SIG-M5 treated with dmso at 0.1 percent for 504 hours (cell line): Measurements from ENCODE around the gene SH3BGRL2.
"Not testable (repeated sequence)": the region's sequence is repeated elsewhere in the genome, so short reads cannot be mapped to it uniquely, and the experiment has no call there.

Source experiments
- DNase-seq: peaks from one replicate; lab custom pipeline; 2025; ENCODE audit not compliant: unreplicated experiment; lab: John Stamatoyannopoulos, UW

Gene SH3BGRL2

GRCh38 chr6:79734374-79734773 lies 103.2 kb downstream of the SH3BGRL2 start:
- DNase-seq: no peak

GRCh38 chr6:79735183-79735582 lies 104.1 kb downstream of the SH3BGRL2 start:
- DNase-seq: no peak

- no peak for DNase-seq
Measured at GRCh38 chr6:79737172-79737571, 106.0 kb downstream of the SH3BGRL2 start.

- no peak for DNase-seq
Measured at GRCh38 chr6:79742030-79742429, 110.9 kb downstream of the SH3BGRL2 start.

- not testable (repeated sequence) for DNase-seq
Measured at GRCh38 chr6:79745282-79745681, 114.2 kb downstream of the SH3BGRL2 start.

GRCh38 chr6:79746325-79746724 lies 115.2 kb downstream of the SH3BGRL2 start:
- not testable (repeated sequence) for DNase-seq

- DNase-seq: no peak
Measured at GRCh38 chr6:79750806-79751205, 119.7 kb downstream of the SH3BGRL2 start.
